Measurements from ENCODE around the gene PAX8. TPM values are rescaled to one million over a fixed set of nuclear protein-coding genes. Genes with fewer than 3 reads are reported as not detected.
A peak's percentile ranks its signal among the peaks of the same experiment; 100 is the strongest.

PAX8 gene
- total and polyA plus RNA-seq, 2 of the 13 experiments (the other 11 are each of a cell fraction or from before 2014, with no cell fraction given): 1.5 to 8.8 TPM

DNA sequence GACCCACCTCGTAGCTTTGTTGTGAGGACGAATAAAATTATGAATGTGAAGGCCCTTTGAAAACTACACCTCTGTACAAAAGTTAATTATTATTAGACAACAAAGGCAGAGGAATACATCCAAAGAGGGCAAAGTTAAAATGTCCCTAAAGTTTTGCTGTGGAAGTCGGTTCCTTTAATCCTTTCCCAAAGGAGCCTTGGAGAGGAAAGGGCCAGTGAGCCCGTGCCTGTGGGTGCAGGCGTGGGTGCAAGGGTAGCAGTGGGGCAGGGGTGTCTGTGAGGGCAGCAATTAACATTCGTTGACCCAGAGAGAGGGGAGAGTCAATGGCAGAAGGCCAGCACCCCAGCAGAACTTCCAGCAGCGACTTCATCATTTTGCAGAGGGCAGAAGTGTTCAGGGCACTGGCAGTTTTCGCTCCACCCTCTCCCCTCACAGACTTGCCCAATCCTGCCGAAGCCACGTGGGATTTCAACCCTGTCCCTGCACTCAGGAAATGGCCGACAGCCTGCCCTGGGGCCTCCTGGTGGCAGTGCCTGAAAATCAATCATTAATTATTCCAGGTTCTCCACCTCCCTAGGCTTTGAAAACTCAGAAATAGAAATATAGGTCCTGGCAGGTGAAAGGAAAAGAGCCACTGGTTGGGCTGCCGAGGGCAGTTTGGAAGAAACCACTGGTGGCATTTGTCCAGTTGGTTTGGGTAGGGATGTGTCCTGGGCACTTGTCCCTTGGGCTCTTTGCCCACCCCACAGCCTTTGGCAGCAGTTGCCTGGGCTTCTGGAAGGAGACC lies 4.2 kb upstream of the PAX8 start (continued):
- TF ChIP-seq, protein P1, sequence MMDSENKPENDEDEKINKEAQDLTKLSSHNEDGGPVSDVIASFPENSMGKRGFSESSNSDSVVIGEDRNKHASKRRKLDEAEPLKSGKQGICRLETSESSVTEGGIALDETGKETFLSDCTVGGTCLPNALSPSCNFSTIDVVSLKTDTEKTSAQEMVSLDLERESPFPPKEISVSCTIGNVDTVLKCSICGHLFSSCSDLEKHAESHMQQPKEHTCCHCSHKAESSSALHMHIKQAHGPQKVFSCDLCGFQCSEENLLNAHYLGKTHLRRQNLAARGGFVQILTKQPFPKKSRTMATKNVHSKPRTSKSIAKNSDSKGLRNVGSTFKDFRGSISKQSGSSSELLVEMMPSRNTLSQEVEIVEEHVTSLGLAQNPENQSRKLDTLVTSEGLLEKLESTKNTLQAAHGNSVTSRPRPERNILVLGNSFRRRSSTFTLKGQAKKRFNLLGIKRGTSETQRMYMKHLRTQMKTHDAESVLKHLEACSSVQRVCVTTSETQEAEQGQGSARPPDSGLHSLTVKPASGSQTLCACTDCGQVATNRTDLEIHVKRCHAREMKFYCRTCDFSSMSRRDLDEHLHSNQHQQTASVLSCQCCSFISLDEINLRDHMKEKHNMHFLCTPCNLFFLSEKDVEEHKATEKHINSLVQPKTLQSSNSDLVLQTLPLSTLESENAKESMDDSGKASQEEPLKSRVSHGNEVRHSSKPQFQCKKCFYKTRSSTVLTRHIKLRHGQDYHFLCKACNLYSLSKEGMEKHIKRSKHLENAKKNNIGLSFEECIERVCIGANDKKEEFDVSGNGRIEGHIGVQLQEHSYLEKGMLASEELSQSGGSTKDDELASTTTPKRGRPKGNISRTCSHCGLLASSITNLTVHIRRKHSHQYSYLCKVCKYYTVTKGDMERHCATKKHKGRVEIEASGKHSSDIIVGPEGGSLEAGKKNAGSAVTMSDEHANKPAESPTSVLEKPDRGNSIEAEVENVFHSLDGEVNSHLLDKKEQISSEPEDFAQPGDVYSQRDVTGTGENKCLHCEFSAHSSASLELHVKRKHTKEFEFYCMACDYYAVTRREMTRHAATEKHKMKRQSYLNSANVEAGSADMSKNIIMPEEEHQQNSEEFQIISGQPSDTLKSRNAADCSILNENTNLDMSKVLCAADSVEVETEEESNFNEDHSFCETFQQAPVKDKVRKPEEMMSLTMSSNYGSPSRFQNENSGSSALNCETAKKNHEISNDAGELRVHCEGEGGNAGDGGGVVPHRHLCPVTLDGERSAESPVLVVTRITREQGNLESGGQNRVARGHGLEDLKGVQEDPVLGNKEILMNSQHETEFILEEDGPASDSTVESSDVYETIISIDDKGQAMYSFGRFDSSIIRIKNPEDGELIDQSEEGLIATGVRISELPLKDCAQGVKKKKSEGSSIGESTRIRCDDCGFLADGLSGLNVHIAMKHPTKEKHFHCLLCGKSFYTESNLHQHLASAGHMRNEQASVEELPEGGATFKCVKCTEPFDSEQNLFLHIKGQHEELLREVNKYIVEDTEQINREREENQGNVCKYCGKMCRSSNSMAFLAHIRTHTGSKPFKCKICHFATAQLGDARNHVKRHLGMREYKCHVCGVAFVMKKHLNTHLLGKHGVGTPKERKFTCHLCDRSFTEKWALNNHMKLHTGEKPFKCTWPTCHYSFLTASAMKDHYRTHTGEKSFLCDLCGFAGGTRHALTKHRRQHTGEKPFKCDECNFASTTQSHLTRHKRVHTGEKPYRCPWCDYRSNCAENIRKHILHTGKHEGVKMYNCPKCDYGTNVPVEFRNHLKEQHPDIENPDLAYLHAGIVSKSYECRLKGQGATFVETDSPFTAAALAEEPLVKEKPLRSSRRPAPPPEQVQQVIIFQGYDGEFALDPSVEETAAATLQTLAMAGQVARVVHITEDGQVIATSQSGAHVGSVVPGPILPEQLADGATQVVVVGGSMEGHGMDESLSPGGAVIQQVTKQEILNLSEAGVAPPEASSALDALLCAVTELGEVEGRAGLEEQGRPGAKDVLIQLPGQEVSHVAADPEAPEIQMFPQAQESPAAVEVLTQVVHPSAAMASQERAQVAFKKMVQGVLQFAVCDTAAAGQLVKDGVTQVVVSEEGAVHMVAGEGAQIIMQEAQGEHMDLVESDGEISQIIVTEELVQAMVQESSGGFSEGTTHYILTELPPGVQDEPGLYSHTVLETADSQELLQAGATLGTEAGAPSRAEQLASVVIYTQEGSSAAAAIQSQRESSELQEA (CRISPR knock-in tag; IDR thresholded peaks at IDR 0.05; ENCODE audit: not compliant biosample characterization): no peak
- TF ChIP-seq, protein P2, sequence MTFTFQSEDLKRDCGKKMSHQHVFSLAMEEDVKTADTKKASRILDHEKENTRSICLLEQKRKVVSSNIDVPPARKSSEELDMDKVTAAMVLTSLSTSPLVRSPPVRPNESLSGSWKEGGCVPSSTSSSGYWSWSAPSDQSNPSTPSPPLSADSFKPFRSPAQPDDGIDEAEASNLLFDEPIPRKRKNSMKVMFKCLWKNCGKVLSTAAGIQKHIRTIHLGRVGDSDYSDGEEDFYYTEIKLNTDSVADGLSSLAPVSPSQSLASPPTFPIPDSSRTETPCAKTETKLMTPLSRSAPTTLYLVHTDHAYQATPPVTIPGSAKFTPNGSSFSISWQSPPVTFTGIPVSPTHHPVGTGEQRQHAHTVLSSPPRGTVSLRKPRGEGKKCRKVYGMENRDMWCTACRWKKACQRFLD (CRISPR knock-in tag; IDR thresholded peaks at IDR 0.05; ENCODE audit: borderline replicate concordance): 0 out of 2 replicates have a peak, but pooled peaks have one; percentile 81
- TF ChIP-seq ZNF441 (CRISPR knock-in tag; IDR thresholded peaks at IDR 0.05; ENCODE audit: borderline replicate concordance): peak; percentile 63; the same call in 1 of the 2 replicates
- no peak for TF ChIP-seq NR3C1 (CRISPR knock-in tag; IDR thresholded peaks at IDR 0.05)
- peak; percentile 50 for TF ChIP-seq GABPB1 (CRISPR knock-in tag; IDR thresholded peaks at IDR 0.05)
- peak; percentile 27; the same call in 1 of the 2 replicates for TF ChIP-seq GATA4 (IDR thresholded peaks at IDR 0.05; ENCODE audit: borderline replicate concordance, low read depth)
- peak; percentile 96 for TF ChIP-seq HNRNPL (IDR thresholded peaks at IDR 0.05; ENCODE audit: low read depth, low read length)
- TF ChIP-seq, protein P3, sequence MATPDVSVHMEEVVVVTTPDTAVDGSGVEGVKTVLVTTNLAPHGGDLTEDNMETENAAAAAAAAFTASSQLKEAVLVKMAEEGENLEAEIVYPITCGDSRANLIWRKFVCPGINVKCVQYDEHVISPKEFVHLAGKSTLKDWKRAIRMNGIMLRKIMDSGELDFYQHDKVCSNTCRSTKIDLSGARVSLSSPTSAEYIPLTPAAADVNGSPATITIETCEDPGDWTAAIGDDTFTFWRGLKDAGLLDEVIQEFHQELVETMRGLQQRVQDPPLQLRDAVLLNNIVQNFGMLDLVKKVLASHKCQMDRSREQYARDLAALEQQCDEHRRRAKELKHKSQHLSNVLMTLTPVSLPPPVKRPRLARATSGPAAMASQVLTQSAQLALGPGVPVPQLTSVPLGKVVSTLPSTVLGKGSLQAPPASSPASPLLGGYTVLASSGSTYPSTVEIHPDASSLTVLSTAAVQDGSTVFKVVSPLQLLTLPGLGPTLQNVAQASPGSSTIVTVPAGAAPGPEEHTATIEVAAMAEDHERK (CRISPR knock-in tag; IDR thresholded peaks at IDR 0.05; ENCODE audit: low read depth): no peak
- peak; percentile 92 for TF ChIP-seq CEBPG (CRISPR knock-in tag; IDR thresholded peaks at IDR 0.05)
- TF ChIP-seq ZNF619 (CRISPR knock-in tag; IDR thresholded peaks at IDR 0.05): no peak
- TF ChIP-seq XRCC5 (optimal IDR thresholded peaks at IDR 0.05; ENCODE audit: low read length): peak; percentile 82
- no peak for TF ChIP-seq PCBP1 (IDR thresholded peaks at IDR 0.05; ENCODE audit: borderline replicate concordance, low read depth, low read length)
- TF ChIP-seq HMG20A (CRISPR knock-in tag; IDR thresholded peaks at IDR 0.05; ENCODE audit: borderline replicate concordance): peak; percentile 11; the same call in 1 of the 2 replicates
- TF ChIP-seq KAT8 (CRISPR knock-in tag; IDR thresholded peaks at IDR 0.05): peak; percentile 90
- 0 out of 2 replicates have a peak, but pooled peaks have one; percentile 45 for TF ChIP-seq ZNF329 (CRISPR knock-in tag; IDR thresholded peaks at IDR 0.05; ENCODE audit: low read depth)
- no peak for TF ChIP-seq SIX4 (CRISPR knock-in tag; IDR thresholded peaks at IDR 0.05)
